Endothelial cell of umbilical vein (primary cell): Measurements from ENCODE around the gene FMO5. TPM values are rescaled to one million over a fixed set of nuclear protein-coding genes. Genes with fewer than 3 reads are reported as not detected.

ENCODE experiments used
- BruUV-seq: library from RNA; stranded (reverse); fragments of 400-500 nt; replicated peaks from 2 replicates; lab custom pipeline; 2021; lab: Mats Ljungman, UMichigan
- CTCF ChIA-PET: fragments of 300-600, 350-600 bp; sonication (Branson Sonifier 250); formaldehyde crosslinking; loops from one replicate; lab custom pipeline; 2021; ENCODE audit warnings: antibody characterized with exemption, inconsistent platforms; lab: Charles Lee
- POLR2A ChIA-PET: fragments of 300-600, 350-600 bp; sonication (Branson Sonifier 250); formaldehyde crosslinking; loops from one replicate; lab custom pipeline; 2021; ENCODE audit warnings: antibody characterized with exemption, inconsistent platforms; lab: Charles Lee
- DNase-seq: peaks from one replicate; pipeline ENCODE4 v3.0.0-alpha.2; 2011; ENCODE audit warnings: low read depth, low spot score
- FAIRE-seq: peaks from 2 replicates; lab custom pipeline; 2011; peaks lifted over from hg19 to GRCh38; lab: Jason Lieb, UNC
- H2AFZ ChIP-seq: 2 replicates; pipeline ENCODE4 v1.6.0; 2012; ENCODE audit warnings: low read depth, low read length, control low read depth, inconsistent platforms
- H3K27ac ChIP-seq: 2 replicates; pipeline ENCODE4 v1.5.1; 2011; ENCODE audit warnings: low read depth, mild to moderate bottlenecking, control low read depth, low read length, moderate library complexity; ENCODE audit not compliant: insufficient read depth
- H3K27me3 ChIP-seq, 2 experiments: 2 replicates each; pipeline versions ENCODE4 v1.6.0 to v1.6.1; 2011; ENCODE audit warnings: low read length in 2 of 2, mixed read lengths in 1 of 2; ENCODE audit not compliant: control insufficient read depth in 2 of 2, insufficient read depth in 2 of 2
- H3K36me3 ChIP-seq, 2 experiments: 2 replicates in 1 of 2; 3 replicates in 1 of 2; pipeline ENCODE4 v1.5.1; 2011; ENCODE audit warnings: low read length in 2 of 2, mild to moderate bottlenecking in 1 of 2, moderate library complexity in 1 of 2; ENCODE audit not compliant: control insufficient read depth in 2 of 2, insufficient read depth in 2 of 2; ENCODE audit errors: extremely low read depth in 1 of 2
- H3K4me1 ChIP-seq: 3 replicates; pipeline ENCODE4 v1.5.1; 2011; ENCODE audit warnings: mild to moderate bottlenecking, low read length; ENCODE audit not compliant: control insufficient read depth, insufficient read depth; ENCODE audit errors: extremely low read depth
- H3K4me2 ChIP-seq: 2 replicates; pipeline ENCODE4 v1.6.1; 2011; ENCODE audit warnings: low read length, control low read depth, mixed read lengths; ENCODE audit not compliant: insufficient read depth
- H3K4me3 ChIP-seq, 3 experiments: fragments of 200-600 bp in 1 of 3; sonication (generic), shearing (Covaris generic) in 1 of 3; replicated peaks in 1 of 3; 2 replicates each; pipeline ENCODE4 v1.5.1; 2011 to 2016; ENCODE audit warnings: control low read depth in 3 of 3, low read length in 3 of 3, mild to moderate bottlenecking in 2 of 3, inconsistent platforms in 1 of 3, low read depth in 1 of 3, moderate library complexity in 1 of 3; ENCODE audit not compliant: insufficient read depth in 1 of 3
- H3K79me2 ChIP-seq: 2 replicates; pipeline ENCODE4 v1.6.0; 2012; ENCODE audit warnings: low read length, inconsistent platforms; ENCODE audit not compliant: control insufficient read depth, insufficient read depth
- H3K9ac ChIP-seq: replicated peaks from 2 replicates; pipeline ENCODE3; 2011; ENCODE audit warnings: low read length, control low read depth; ENCODE audit not compliant: insufficient read depth; ENCODE audit errors: extremely low read depth
- H3K9me1 ChIP-seq: replicated peaks from 3 replicates; pipeline ENCODE4 v1.6.0; 2011; ENCODE audit warnings: mild to moderate bottlenecking, low read length; ENCODE audit not compliant: control insufficient read depth, insufficient read depth; ENCODE audit errors: extremely low read depth
- H3K9me3 ChIP-seq: replicated peaks from 2 replicates; pipeline ENCODE4 v1.5.1; 2012; ENCODE audit warnings: low read length, inconsistent platforms; ENCODE audit not compliant: control insufficient read depth, insufficient read depth
- H4K20me1 ChIP-seq: replicated peaks from 2 replicates; pipeline ENCODE3; 2011; ENCODE audit warnings: mild to moderate bottlenecking, low read length; ENCODE audit not compliant: control insufficient read depth, insufficient read depth; ENCODE audit errors: extremely low read depth
- EZH2 ChIP-seq: IDR thresholded peaks from 2 replicates; pipeline ENCODE4 v1.6.1; 2012; ENCODE audit warnings: borderline replicate concordance, low read depth, mild to moderate bottlenecking, moderate library complexity, low read length, inconsistent platforms; ENCODE audit not compliant: severe bottlenecking
- FOS ChIP-seq: IDR thresholded peaks from 2 replicates; pipeline ENCODE4 v1.6.1; 2011; ENCODE audit warnings: mild to moderate bottlenecking, low read length, moderate library complexity, borderline replicate concordance; ENCODE audit not compliant: insufficient read depth
- GATA2 ChIP-seq: IDR thresholded peaks from 2 replicates; pipeline ENCODE4 v1.7.0; 2011; ENCODE audit warnings: low read depth, mild to moderate bottlenecking, moderate library complexity, mixed read lengths, low read length; ENCODE audit not compliant: insufficient read length, insufficient read depth
- JUN ChIP-seq: IDR thresholded peaks from 2 replicates; pipeline ENCODE4 v1.6.1; 2011; ENCODE audit warnings: borderline replicate concordance, low read depth; ENCODE audit not compliant: insufficient read length, insufficient read depth
- MAX ChIP-seq: IDR thresholded peaks from 2 replicates; pipeline ENCODE4 v1.6.1; 2011; ENCODE audit not compliant: insufficient read depth, insufficient read length
- MYC ChIP-seq: IDR thresholded peaks from one replicate; pipeline ENCODE4 v1.6.1; 2011; ENCODE audit warnings: mild to moderate bottlenecking, low read depth, low read length
- POLR2A ChIP-seq: IDR thresholded peaks from 2 replicates; pipeline ENCODE4 v1.6.1; 2012; ENCODE audit warnings: low read depth, mild to moderate bottlenecking, control low read depth, low read length
- dilution Hi-C: fragments of 300-500 bp; cut with MboI; formaldehyde crosslinking; loops from one replicate; pipeline ENCODE4 v1.15.0; 2019; ENCODE audit warnings: low sequenced_read_pairs; ENCODE audit not compliant: extremely low pct_ligation_motif_present
- intact Hi-C: fragments of 100-400 bp; cut with micrococcal nuclease; formaldehyde crosslinking; loops from one replicate; pipeline ENCODE4 v1.10.0; 2022
- polyA plus RNA-seq, 4 experiments: library from polyadenylated mRNA; depleted of rRNA in 3 of 4; stranded (reverse) in 3 of 4; unstranded in 1 of 4; fragments of >200 nt; gene quantifications; 2 replicates each; pipeline versions ENCODE4 v1.2.1 to v1.2.3, GENCODE V29; 2011 to 2012; ENCODE audit warnings: missing spikeins in 1 of 4
- total RNA-seq: library from RNA; stranded (reverse); gene quantifications from 2 replicates; pipeline ENCODE4 v1.2.3, GENCODE V29; 2021
- TF ChIP-seq, protein P1 (sequence below), 2 donors: IDR thresholded peaks; 1 replicate in 1 of 2; 2 replicates in 1 of 2; pipeline ENCODE4 v1.5.1; 2011; ENCODE audit warnings: low read length in 2 of 2, mild to moderate bottlenecking in 2 of 2, moderate library complexity in 2 of 2, control low read depth in 1 of 2, inconsistent platforms in 1 of 2, low read depth in 1 of 2; ENCODE audit not compliant: insufficient read depth in 1 of 2; ENCODE audit errors: extremely low read depth in 1 of 2

FMO5 gene
- total and polyA plus RNA-seq, 2 donors (not counting 3 experiments of a cell fraction or from before 2014, with no cell fraction given), result 0.48 to 0.60 TPM

GRCh38 chr1:147273409-147274336 is 48.5 kb upstream of the FMO5 start:
- H3K9ac ChIP-seq, result peak overlapping the region; percentile 34
- H3K4me3 ChIP-seq, result no peak overlapping the region
- peak overlapping the region; percentile 57 for H3K4me2 ChIP-seq
- BruUV-seq, result no TSS peak
- H3K9me1 ChIP-seq, result no peaks in the 10 kb centered on the region
- H3K36me3 ChIP-seq, result peaks cover 10 to 11% of the 10 kb centered on the region in 2 experiments
- FAIRE-seq (peak; percentile 76), DNase-seq (peak; percentile 77)
- H3K27me3 ChIP-seq, result no peaks in the 10 kb centered on the region
- no peaks in the 10 kb centered on the region for H4K20me1 ChIP-seq
- ChIA-PET CTCF (interaction anchor here (0.5 to 7.6 kb wide), 40 partner anchors 8 to 620 kb away, joined by 3 to 210 read pairs (median 4); partner anchors contain the start of genes BCL9 and CHD1L), POLR2A (interaction anchor here (1.2 kb wide), 1 partner anchor 189 kb away, joined by 3 read pairs; no protein-coding TSS in a partner anchor)
- dilution Hi-C loops (no loop called here), intact Hi-C loops (loop anchor here (1.0 to 2.0 kb wide), 5 partner anchors 31 to 619 kb away; partner anchors contain the start of gene CHD1L)
- H3K79me2 ChIP-seq, result no peaks in the 10 kb centered on the region
- no peaks in the 10 kb centered on the region for H3K9me3 ChIP-seq
- TF ChIP-seq GATA2, result peak; percentile 76
- TF ChIP-seq EZH2, result no peak
- peak; percentile 68 for TF ChIP-seq FOS
- no peak for TF ChIP-seq POLR2A
- TF ChIP-seq JUN, result peak; percentile 78
- TF ChIP-seq MAX, result no peak
- no peak for TF ChIP-seq MYC
- TF ChIP-seq, protein P1, sequence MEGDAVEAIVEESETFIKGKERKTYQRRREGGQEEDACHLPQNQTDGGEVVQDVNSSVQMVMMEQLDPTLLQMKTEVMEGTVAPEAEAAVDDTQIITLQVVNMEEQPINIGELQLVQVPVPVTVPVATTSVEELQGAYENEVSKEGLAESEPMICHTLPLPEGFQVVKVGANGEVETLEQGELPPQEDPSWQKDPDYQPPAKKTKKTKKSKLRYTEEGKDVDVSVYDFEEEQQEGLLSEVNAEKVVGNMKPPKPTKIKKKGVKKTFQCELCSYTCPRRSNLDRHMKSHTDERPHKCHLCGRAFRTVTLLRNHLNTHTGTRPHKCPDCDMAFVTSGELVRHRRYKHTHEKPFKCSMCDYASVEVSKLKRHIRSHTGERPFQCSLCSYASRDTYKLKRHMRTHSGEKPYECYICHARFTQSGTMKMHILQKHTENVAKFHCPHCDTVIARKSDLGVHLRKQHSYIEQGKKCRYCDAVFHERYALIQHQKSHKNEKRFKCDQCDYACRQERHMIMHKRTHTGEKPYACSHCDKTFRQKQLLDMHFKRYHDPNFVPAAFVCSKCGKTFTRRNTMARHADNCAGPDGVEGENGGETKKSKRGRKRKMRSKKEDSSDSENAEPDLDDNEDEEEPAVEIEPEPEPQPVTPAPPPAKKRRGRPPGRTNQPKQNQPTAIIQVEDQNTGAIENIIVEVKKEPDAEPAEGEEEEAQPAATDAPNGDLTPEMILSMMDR (IDR thresholded peaks at IDR 0.05; ENCODE audit: extremely low read depth in 1 of 2, insufficient read depth in 1 of 2, low read depth in 1 of 2, low read length in 2 of 2), result peak; percentile 28 to 35
- peak overlapping the region; percentile 48 for H3K27ac ChIP-seq
- no peak overlapping the region for H2AFZ ChIP-seq
- peaks cover 14% of the 10 kb centered on the region for H3K4me1 ChIP-seq
